Type B pancreatic cell (in vitro differentiated cells): ENCODE measurements around the gene PPFIBP2. TPM values are rescaled to one million over a fixed set of nuclear protein-coding genes. Genes with fewer than 3 reads are reported as not detected.

Source experiments
- DNase-seq: peaks from one replicate; pipeline ENCODE4 v3.0.0; 2021; ENCODE audit warnings: mixed read lengths; ENCODE audit not compliant: unreplicated experiment; ENCODE audit errors: extremely low spot score
- H3K27ac Mint-ChIP-seq: 2 replicates; pipeline ENCODE4 v1.8.0; 2021; ENCODE audit warnings: mild to moderate bottlenecking, mixed read lengths
- H3K27me3 Mint-ChIP-seq: 2 replicates; pipeline ENCODE4 v1.8.0; 2021; ENCODE audit warnings: mixed read lengths
- H3K36me3 Mint-ChIP-seq: 2 replicates; pipeline ENCODE4 v1.8.0; 2021; ENCODE audit warnings: mixed read lengths
- H3K4me1 Mint-ChIP-seq: one replicate; pipeline ENCODE4 v1.8.0; 2021; ENCODE audit warnings: mixed read lengths; ENCODE audit not compliant: unreplicated experiment
- H3K4me3 Mint-ChIP-seq: 2 replicates; pipeline ENCODE4 v1.8.0; 2021; ENCODE audit warnings: mild to moderate bottlenecking, mixed read lengths
- H3K9me3 Mint-ChIP-seq: 2 replicates; pipeline ENCODE4 v1.8.0; 2021; ENCODE audit warnings: mixed read lengths
- CTCF ChIP-seq: fragments of 200-600 bp; sonication (generic); conservative IDR thresholded peaks from 2 replicates; pipeline ENCODE4 v1.5.0; 2021; ENCODE audit warnings: antibody characterized with exemption, mild to moderate bottlenecking
- long read RNA-seq: library from polyadenylated mRNA; unstranded; transcript quantifications from one replicate; pipeline ENCODE4 v2.0.0, GENCODE V29; 2020
- total RNA-seq: library from RNA; stranded (reverse); gene quantifications from 2 replicates; pipeline ENCODE4 v1.2.1, GENCODE V29; 2021; ENCODE audit warnings: low replicate concordance

The PPFIBP2 gene
- total RNA-seq = 28.2 and 70.7 TPM in 2 replicates
- long read RNA-seq, transcript PPFIBP2-216 (20 exons, 2,965 nt) = minor isoform, 18 of 70 reads
- long read RNA-seq, transcript PPFIBP2-201 (24 exons, 3,557 nt) = major isoform, 20 of 70 reads
- long read RNA-seq, partial matches to known transcripts = 10 of 70 reads
- long read RNA-seq, other reads (novel, unspliced or antisense) = 19 of 70 reads

- Mint-ChIP-seq H3K4me3 (peak within 1 kb of the TSS; percentile 95), H3K36me3 (peaks cover 2% of the 10 kb centered on the region), H3K27me3 (peaks cover 5% of the 10 kb centered on the region), H3K27ac (peak within 1 kb of the TSS; percentile 94), H3K9me3 (peaks cover 5% of the 10 kb centered on the region), H3K4me1 (peaks cover 32% of the 10 kb centered on the region)
- peak; percentile 82 for TF ChIP-seq CTCF
- peak; percentile 87 for DNase-seq
These were observed at the start of gene PPFIBP2 for GRCh38 chr11:7513234-7514098. PPFIBP2 (plus strand) TSS chr11:7513999; CDS start chr11:7549476, 35,477 bp downstream.

GRCh38 chr11:7467652-7468051 is 46.1 kb upstream of the PPFIBP2 start:
- Mint-ChIP-seq H3K4me1 (peaks cover 12% of the 10 kb centered on the region), H3K9me3 (peaks cover 5% of the 10 kb centered on the region), H3K4me3 (no peak overlapping the region), H3K36me3 (peaks cover 3% of the 10 kb centered on the region), H3K27ac (no peak overlapping the region), H3K27me3 (no peaks in the 10 kb centered on the region)
- DNase-seq = no peak
- TF ChIP-seq CTCF = no peak

- Mint-ChIP-seq H3K27me3 (no peaks in the 10 kb centered on the region), H3K4me1 (peaks cover 12% of the 10 kb centered on the region)
These were observed 44.4 kb upstream of the PPFIBP2 start for GRCh38 chr11:7469351-7469865.

GRCh38 chr11:7471071-7471470 is 42.7 kb upstream of the PPFIBP2 start:
- no peak overlapping the region for H3K27ac Mint-ChIP-seq
- H3K9me3 Mint-ChIP-seq = peaks cover 5% of the 10 kb centered on the region
- DNase-seq = no peak
- H3K4me1 Mint-ChIP-seq = peaks cover 2% of the 10 kb centered on the region
- no peak for TF ChIP-seq CTCF
- H3K27me3 Mint-ChIP-seq = no peaks in the 10 kb centered on the region
- H3K4me3 Mint-ChIP-seq = no peak overlapping the region
- H3K36me3 Mint-ChIP-seq = peaks cover 3% of the 10 kb centered on the region

More at GRCh38 chr11:7469351-7469865, 44.4 kb upstream of the PPFIBP2 start:
- Mint-ChIP-seq H3K27ac (no peak overlapping the region), H3K4me3 (no peak overlapping the region), H3K9me3 (peaks cover 5% of the 10 kb centered on the region), H3K36me3 (peaks cover 3% of the 10 kb centered on the region)
- no peak for TF ChIP-seq CTCF
- DNase-seq = no peak

GRCh38 chr11:7473717-7474116 is 40.1 kb upstream of the PPFIBP2 start:
- no peaks in the 10 kb centered on the region for H3K36me3 Mint-ChIP-seq
- peaks cover 5% of the 10 kb centered on the region for H3K9me3 Mint-ChIP-seq
- no peaks in the 10 kb centered on the region for H3K4me1 Mint-ChIP-seq
- no peaks in the 10 kb centered on the region for H3K27me3 Mint-ChIP-seq
- H3K27ac Mint-ChIP-seq = no peak overlapping the region
- no peak for DNase-seq
- H3K4me3 Mint-ChIP-seq = no peak overlapping the region
- no peak for TF ChIP-seq CTCF
